MG63 (cell line): ENCODE results near the gene SERPINI1. TPM values are rescaled to one million over a fixed set of nuclear protein-coding genes. Genes with fewer than 3 reads are reported as not detected.
"Not testable (repeated sequence)": the region's sequence is repeated elsewhere in the genome, so short reads cannot be mapped to it uniquely, and the experiment has no call there.

Source experiments
- DNase-seq: peaks from one replicate; pipeline ENCODE4 v3.0.0-alpha.2; 2020
- H3K27me3 ChIP-seq: fragments of 250-450 bp; sonication (Bioruptor Pico); 2 replicates; pipeline ENCODE4 v1.5.1; 2020; ENCODE audit warnings: mild to moderate bottlenecking, moderate library complexity
- H3K36me3 ChIP-seq: fragments of 250-450 bp; sonication (Bioruptor Pico); 2 replicates; pipeline ENCODE4 v1.5.1; 2020; ENCODE audit warnings: mild to moderate bottlenecking, moderate library complexity
- H3K4me3 ChIP-seq: fragments of 250-450 bp; sonication (Bioruptor Pico); 2 replicates; pipeline ENCODE4 v1.5.1; 2020; ENCODE audit warnings: mild to moderate bottlenecking, moderate library complexity
- H3K9me3 ChIP-seq: fragments of 250-450 bp; sonication (Bioruptor Pico); 2 replicates; pipeline ENCODE4 v1.5.1; 2020; ENCODE audit warnings: mild to moderate bottlenecking, moderate library complexity
- total RNA-seq: library from RNA; depleted of rRNA; stranded (reverse); fragments of >200 nt; shearing (Covaris generic); gene quantifications from 2 replicates; pipeline ENCODE4 v1.2.3, GENCODE V29; 2014; ENCODE audit warnings: low replicate concordance

Gene SERPINI1
- total RNA-seq, 1 experiment from 2014 or later: 3.5 TPM

DNA sequence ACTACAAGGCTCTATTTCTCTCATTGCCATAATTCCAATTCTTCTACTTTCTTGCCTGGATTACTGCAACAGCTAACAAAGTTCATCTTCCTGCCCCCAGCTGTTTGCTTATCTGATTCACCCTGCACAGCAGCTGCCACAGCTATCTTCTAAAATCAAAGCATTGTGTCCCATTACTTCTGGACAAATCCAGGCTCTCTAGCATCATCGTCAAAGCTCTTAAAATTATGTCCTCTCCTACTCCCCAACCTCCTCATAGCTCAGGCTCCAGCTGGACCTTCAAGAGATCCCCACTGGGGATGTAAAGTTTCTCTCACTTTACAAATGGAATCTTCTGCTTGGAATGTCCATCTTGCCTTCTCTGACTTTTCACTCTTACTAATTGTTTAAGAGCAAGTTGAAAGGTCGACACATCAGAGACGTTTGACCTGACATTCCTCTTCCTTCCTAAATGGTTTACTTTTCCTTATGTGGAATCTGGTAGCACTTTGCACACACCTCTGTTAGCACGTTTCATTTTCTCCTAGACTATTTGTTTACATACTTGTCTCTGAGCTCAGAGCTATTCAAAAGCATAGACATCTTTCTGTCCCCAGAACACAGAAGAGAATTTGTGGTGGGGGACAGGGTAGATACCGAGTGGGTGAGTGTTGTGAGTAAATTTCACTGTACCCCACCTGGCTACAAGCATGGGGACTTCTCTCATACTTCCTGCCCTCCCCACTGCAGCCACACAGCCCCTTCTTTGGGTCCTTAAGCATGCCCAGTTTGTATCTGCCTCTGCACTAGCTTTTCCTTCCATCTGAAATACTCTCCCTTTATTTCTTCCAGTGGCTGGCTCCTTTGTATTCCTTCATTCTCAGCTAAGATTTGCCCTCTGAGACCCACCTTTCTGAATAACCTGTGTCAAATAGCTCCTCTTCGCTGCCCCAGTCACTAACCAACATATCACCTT lies 77.9 kb downstream of the SERPINI1 start:
- no peaks in the 10 kb centered on the region for H3K27me3 ChIP-seq
- no peaks in the 10 kb centered on the region for H3K9me3 ChIP-seq
- H3K4me3 ChIP-seq: no peak overlapping the region
- H3K36me3 ChIP-seq: no peaks in the 10 kb centered on the region
- no peak for DNase-seq

DNA sequence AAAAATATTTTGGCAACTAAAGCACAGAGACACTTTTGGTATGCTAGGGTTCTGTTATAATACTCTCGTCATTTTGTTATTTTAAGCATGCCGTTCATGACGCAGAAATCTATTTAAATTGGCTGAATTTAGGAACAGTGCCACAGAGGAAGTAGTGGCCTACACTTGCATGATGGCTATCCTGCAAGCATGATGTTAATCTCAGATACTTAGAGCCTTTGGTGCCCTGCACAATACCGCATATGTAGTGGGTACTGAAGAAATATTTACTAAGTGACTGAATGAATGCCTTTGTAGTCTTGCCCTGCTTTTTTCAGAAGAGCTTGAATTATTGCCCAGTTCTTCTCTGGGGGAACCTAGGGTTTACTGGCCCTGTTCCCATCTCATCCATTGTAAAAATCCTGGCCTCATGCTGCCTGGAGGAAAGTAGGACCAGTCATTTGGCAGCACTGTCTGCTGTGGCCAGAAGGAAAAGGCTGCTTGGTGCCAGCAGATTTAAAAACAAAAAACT lies 79.0 kb downstream of the SERPINI1 start:
- peak; percentile 88 for DNase-seq
- Histone ChIP-seq H3K36me3 (no peaks in the 10 kb centered on the region), H3K4me3 (no peak overlapping the region), H3K9me3 (no peaks in the 10 kb centered on the region), H3K27me3 (no peaks in the 10 kb centered on the region)

DNA sequence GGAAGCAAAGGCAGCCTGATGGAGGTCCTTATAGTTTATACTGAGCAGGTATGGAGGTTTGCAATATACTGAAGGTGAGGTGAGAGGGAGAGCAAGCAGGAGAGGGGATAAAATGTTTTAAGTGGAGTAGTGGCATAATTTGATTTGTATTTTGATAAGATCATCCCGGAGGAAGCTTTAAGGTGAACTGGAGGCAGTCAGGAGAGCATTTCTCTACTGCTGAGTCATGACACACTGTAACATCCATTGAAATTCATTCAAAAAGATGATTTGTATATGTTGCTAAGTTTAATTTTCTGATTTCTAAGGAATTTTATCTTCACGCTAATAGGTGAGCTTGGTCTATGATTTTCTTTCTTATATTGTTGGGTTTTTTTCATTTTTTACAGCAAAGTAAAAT lies 81.4 kb downstream of the SERPINI1 start:
- no peaks in the 10 kb centered on the region for H3K9me3 ChIP-seq
- DNase-seq: no peak
- no peaks in the 10 kb centered on the region for H3K36me3 ChIP-seq

DNA sequence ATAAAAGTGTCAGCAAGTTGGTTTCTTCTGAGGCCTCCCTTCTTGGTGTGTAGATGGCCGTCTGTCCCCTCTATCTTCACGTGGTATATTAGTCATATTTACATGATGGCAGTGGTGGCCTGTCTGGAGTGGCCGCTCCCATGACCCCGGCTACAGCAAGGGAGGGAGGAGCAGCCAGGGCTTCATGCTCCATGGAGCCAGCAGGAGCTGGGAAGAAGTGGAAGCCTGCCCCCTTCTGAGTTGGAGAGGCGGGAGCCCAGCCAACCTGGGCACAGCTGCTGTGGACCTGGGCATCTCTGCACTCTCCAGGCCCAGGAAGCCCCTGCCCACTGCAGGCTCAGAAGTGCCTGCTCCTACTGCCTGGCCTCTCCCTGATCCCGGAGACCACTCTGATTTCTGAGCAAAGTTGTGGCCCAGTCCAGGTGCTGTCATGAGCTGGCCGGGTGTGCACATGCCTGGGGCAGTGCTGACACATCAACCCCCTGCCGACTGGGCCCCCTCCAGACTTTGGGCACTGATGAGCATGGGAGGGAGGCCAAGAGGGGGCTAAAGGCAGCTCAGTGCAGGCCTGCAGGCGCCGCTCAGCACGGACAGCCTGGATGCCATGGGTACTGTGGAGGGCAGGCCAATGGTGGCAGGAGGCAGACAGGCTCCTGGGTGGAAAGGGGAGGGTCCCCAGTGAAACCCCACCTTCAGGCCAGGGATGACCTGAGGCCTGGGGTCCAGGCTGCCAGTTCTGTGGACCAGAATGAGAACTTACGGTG lies 84.8 kb downstream of the SERPINI1 start:
- Histone ChIP-seq H3K27me3 (no peaks in the 10 kb centered on the region), H3K4me3 (no peak overlapping the region), H3K36me3 (no peaks in the 10 kb centered on the region), H3K9me3 (no peaks in the 10 kb centered on the region)
- DNase-seq: no peak

More for the DNA sequence above, 81.4 kb downstream of the SERPINI1 start:
- H3K4me3 ChIP-seq: no peak overlapping the region
- H3K27me3 ChIP-seq: no peaks in the 10 kb centered on the region

DNA sequence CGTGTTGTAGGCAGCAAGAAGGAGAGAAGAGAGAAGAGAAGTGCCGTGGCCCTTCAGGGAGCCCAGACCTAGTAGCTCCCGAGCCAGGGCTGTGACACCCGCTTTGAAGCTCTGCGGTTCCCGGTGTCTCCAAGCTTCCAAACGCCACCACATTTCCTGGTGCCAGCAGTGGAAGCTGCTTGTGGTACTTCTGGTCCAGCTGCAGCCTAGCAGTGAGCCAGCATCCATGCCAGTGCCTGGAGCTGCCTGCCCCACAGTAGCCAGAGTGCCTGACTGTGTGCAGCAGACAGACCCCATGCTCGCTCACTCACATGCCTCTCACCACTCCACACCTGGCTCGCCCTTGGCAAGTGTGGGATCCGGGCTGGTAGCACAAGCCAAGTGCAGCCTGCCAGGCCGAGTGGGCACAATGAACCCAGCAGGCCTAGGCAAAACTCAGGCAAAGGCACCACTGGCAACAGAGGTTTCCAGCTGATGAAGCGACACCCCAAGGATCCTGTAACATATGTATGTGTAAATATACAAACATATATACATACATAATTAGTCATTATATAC lies 85.8 kb downstream of the SERPINI1 start:
- no peak overlapping the region for H3K4me3 ChIP-seq

DNA sequence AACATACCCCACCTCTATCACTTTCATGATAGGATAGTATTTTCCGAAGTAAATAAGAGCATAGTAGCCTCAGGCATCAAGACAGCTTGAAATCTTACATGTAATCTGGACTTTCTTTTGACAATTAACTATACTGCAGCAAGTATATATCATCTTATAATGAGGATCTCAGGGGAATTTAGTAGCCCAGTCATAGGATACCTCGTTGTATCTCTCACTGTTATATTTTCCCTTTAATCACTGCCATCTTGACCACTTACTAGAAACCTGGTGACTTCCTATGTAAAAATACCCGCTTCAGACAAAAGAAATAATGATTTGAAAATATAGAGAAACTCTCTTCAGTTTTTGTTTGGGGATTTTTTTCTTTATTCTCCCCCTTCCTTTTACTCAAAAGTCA lies 88.2 kb downstream of the SERPINI1 start:
- H3K4me3 ChIP-seq: no peak overlapping the region

More for the DNA sequence above, 85.8 kb downstream of the SERPINI1 start:
- H3K27me3 ChIP-seq: no peaks in the 10 kb centered on the region
- H3K36me3 ChIP-seq: no peaks in the 10 kb centered on the region
- DNase-seq: no peak
- no peaks in the 10 kb centered on the region for H3K9me3 ChIP-seq

DNA sequence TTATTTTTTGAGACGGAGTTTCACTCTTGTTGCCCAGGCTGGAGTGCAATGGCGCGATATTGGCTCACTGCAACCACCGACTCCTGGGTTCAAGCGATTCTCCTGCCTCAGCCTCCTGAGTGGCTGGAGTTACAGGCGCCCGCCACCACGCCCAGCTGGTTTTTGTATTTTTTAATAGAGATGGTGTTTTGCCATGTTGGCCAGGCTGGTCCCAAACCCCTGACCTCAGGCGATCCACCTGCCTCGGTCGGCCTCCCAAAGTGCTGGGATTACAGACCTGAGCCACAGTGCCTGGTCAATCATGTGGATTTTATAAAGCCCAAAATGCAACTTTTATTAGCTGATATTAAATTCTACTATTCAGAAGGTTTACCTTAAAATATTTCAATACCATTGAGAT lies 92.1 kb downstream of the SERPINI1 start:
- H3K4me3 ChIP-seq, H3K36me3 ChIP-seq, H3K9me3 ChIP-seq, H3K27me3 ChIP-seq, DNase-seq: not testable (repeated sequence)

More for the DNA sequence above, 88.2 kb downstream of the SERPINI1 start:
- DNase-seq: no peak
- no peaks in the 10 kb centered on the region for H3K27me3 ChIP-seq
- no peaks in the 10 kb centered on the region for H3K36me3 ChIP-seq
- H3K9me3 ChIP-seq: no peaks in the 10 kb centered on the region

DNA sequence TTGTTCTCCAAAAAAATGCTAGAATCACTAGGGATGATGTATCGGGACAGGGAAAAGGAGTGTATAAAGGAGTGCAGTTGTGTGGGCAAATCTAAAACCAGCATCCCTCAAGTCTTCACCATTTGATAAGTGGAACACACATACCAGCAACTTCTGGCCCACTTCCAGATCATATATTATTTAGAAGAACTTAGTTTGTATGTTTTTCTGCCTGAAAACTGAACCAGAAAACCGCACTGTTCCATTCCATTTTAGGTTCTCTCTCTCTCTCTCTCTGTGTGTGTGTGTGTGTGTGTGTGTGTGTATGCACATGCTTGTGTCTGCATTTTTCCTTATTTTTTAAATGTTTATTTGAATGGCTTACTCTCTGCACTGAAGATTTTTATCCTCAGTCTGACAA lies 93.5 kb downstream of the SERPINI1 start:
- Histone ChIP-seq H3K36me3 (no peaks in the 10 kb centered on the region), H3K9me3 (no peaks in the 10 kb centered on the region), H3K27me3 (no peaks in the 10 kb centered on the region), H3K4me3 (no peak overlapping the region)
- DNase-seq: no peak

DNA sequence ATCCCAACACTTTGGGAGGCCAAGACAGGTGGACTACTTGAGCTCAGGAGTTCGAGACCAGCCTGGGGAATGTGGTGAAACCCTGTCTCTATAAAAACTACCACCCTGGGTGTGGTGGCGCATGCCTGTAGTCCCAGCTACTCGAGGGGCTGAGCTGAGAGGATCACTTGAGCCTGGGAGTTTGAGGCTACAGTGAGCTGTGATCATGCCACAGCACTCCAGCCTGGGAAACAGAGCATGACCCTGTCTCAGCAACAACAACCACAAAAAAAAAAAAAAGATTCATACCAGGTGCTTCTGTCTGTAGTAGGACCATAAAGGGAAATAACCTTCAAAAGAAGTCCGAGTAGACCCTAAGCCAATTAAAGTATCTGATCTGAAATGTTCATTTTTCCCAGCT lies 94.5 kb downstream of the SERPINI1 start:
- DNase-seq: no peak
- Histone ChIP-seq H3K4me3 (no peak overlapping the region), H3K9me3 (no peaks in the 10 kb centered on the region), H3K27me3 (no peaks in the 10 kb centered on the region), H3K36me3 (no peaks in the 10 kb centered on the region)

DNA sequence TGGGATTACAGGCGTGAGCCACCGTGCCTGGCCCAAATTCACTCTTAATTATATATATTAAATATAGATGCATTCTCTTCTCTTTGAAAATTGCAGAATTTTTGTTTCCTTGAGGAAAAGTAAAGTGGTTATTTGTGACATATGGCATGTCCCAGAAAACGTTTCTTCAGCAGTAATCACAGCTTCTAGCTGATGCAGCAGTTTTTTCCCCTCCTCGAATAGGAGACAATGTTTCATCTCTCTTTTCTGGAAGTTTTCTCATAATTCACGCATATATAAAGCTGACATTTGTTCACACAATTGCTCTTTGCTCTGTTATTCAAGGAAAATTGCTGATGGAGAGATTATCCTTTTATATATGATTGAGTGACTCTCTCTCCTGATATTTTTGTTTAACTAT lies 99.8 kb downstream of the SERPINI1 start:
- Histone ChIP-seq H3K4me3 (no peak overlapping the region), H3K36me3 (no peaks in the 10 kb centered on the region), H3K27me3 (no peaks in the 10 kb centered on the region), H3K9me3 (no peaks in the 10 kb centered on the region)
- DNase-seq: no peak

DNA sequence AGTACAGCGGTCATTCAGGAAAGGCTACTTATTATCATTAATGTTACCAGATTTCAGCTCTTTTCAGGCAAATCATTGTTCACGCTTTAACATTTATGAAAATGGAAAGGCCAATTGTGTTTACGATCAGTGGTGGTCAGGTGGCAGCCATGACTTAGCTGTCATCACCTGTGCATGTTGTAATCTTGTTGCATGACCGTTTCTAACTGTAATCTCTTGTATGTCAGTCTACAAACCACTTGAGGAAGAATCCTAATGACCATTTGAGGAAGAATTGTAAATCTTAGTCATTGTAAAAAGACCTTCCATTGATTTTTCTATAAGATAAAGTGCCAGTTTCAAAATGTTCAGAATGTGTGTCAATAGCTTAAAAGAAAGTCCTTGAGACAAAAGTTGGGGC lies 100.4 kb downstream of the SERPINI1 start:
- Histone ChIP-seq H3K9me3 (no peaks in the 10 kb centered on the region), H3K36me3 (no peaks in the 10 kb centered on the region), H3K4me3 (no peak overlapping the region), H3K27me3 (no peaks in the 10 kb centered on the region)
- no peak for DNase-seq

DNA sequence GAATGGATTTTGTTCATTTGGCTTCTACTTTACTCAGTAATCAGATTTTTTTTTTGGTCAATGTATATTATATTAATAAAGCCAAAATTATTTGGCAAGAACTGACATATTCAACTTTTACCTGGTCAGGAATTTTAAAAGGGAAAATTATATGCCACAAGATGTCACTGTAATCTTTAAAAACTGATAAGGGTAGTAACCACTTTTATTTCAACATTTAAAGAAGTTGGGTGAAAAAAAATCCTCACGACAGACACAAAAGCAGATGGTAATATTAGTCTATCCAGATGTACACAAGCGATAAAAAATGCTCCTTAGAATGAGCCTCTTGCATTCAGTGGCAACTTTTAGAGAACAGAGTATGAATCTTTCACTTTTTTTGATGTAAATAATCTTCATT lies 101.9 kb downstream of the SERPINI1 start:
- no peaks in the 10 kb centered on the region for H3K36me3 ChIP-seq
- no peaks in the 10 kb centered on the region for H3K9me3 ChIP-seq
- DNase-seq: no peak
- H3K4me3 ChIP-seq: no peak overlapping the region
- no peaks in the 10 kb centered on the region for H3K27me3 ChIP-seq

DNA sequence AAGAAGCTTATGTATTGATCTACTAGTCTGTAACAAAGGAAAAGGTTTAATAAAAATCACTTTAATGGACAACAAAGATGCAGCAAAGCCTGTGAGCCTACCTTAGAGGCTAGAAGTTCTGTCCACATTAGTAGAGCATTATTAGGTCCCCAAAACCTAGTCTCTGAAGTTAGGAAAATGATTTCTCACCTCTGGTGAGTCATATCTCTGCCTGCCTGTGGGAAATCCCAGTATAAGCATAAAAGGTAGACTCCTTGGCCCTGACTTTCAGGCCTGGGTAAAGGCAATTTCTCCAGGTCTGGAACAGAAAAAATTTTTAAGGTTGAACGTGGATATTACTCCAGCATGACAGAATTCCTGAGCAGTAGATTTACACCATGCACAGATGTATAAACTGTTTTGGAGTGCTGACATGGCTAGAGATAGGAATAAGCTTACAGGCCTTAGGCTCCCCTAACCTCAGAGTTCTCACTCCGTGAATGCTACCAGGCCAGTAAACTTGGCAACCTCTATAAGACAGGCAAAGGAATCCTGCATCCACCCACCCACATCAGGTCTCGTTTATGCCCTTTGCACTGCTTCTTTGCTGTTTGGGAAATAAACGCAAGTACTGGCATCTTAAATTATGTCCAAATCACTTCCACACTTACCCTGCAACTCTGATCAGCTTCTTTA lies 104.1 kb downstream of the SERPINI1 start:
- no peak for DNase-seq
- no peak overlapping the region for H3K4me3 ChIP-seq
- no peaks in the 10 kb centered on the region for H3K27me3 ChIP-seq
- no peaks in the 10 kb centered on the region for H3K9me3 ChIP-seq
- no peaks in the 10 kb centered on the region for H3K36me3 ChIP-seq

DNA sequence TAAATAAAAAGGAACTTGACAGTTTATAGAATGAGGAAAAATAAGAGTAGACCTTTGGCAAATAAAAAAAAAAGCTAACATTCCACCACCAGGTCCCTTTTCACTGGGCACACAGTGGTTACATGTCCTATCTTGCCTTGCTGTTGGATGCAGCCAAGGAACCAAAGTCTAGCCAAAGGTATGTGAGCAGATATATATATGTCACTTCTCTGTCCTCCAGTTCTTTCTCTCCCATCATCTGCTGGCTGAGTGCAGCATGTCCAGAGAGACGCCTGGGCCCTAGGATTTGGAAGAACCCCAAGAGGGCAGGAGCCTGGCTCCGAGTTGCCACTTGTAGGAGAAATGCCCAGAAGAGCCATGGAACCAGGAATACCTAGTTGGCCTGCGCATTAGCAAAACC lies 104.7 kb downstream of the SERPINI1 start:
- no peaks in the 10 kb centered on the region for H3K27me3 ChIP-seq
- H3K4me3 ChIP-seq: no peak overlapping the region
- DNase-seq: no peak
- no peaks in the 10 kb centered on the region for H3K36me3 ChIP-seq
- H3K9me3 ChIP-seq: no peaks in the 10 kb centered on the region

DNA sequence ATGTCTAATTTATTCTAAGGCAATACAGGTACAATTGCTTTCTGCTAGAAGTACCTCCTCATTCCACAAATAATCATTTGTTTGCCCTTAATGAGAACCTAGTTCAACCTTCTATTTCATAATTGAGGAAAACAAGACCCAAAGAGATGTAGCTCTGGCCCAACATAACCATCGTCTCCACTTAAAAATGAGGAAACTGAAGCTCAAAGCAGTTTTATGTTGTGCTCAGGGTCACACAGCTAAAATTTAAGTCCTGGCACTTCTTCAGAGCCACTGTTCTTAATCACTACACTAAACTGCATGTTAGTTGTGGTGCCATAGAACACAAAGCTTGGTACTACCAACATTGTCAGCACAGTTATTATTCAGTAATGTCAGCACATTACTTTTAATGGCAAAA lies 108.0 kb downstream of the SERPINI1 start:
- Histone ChIP-seq H3K36me3 (no peaks in the 10 kb centered on the region), H3K27me3 (no peaks in the 10 kb centered on the region), H3K4me3 (no peak overlapping the region), H3K9me3 (no peaks in the 10 kb centered on the region)
- DNase-seq: no peak

DNA sequence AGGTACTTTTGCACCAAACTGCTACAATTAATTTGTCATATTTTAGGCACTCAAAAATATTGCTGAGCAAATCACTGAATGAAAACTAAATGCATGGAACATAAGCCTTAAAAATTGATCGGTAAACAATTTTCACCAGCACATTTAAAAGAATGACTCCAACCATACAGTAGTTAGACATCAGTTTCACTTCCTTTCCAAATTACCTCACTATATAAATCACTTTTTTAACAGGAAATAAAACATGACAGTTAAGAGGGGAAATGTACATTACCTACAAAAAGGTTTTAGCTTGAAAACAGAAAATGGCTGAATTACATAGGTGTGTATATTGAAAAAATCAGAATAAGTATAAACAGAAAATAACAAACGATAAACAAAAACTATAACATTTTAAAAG lies 108.4 kb downstream of the SERPINI1 start:
- Histone ChIP-seq H3K4me3 (no peak overlapping the region), H3K9me3 (no peaks in the 10 kb centered on the region), H3K36me3 (no peaks in the 10 kb centered on the region), H3K27me3 (no peaks in the 10 kb centered on the region)
- no peak for DNase-seq

DNA sequence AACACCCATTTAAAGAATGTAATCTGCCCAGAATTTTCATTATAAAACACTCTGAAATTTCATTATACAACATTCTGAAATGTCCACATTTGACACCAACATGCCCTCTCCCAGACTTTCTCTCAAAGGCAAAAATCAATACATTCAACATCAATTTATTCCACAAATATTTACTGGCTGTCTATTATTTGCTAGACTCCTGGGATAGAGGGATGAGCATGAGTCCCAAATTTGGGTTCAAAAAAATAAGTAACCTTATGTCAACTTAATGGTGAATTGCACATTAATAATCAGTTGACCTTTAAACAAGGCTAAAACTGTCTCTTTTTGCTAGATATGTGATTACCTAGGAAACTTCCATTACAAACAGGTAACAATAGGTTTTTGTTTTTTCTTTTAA lies 109.0 kb downstream of the SERPINI1 start:
- no peak for DNase-seq
- Histone ChIP-seq H3K27me3 (no peaks in the 10 kb centered on the region), H3K36me3 (no peaks in the 10 kb centered on the region), H3K9me3 (no peaks in the 10 kb centered on the region), H3K4me3 (no peak overlapping the region)
